ENCODE results near the gene LRRC17.

The LRRC17 gene

GRCh38 chr7:102993718-102994029 is 80.9 kb downstream of the LRRC17 start:
- TF ChIP-seq Cebpa-rat (IDR thresholded peaks at IDR 0.05), result no peak
- Histone ChIP-seq H3K36me3 (no peaks in the 10 kb centered on the region), H3K27me3 (no peaks in the 10 kb centered on the region), H3K4me1 (peaks cover 0 to 45% (median 15%) of the 10 kb centered on the region in 10 experiments; a peak in 13 of 20 replicates), H3K9me3 (replicated peaks in 1 of 11) (peaks cover 7 to 12% (median 8%) of the 10 kb centered on the region in 11 experiments; a peak in 20 of 22 replicates), H3K27ac (no peak overlapping the region), H3K4me2 (no peak overlapping the region), H3K9ac (no peak overlapping the region), H4K20me1 (no peaks in the 10 kb centered on the region), H3K4me3 (no peak overlapping the region)

GRCh38 chr7:102994567-102994966 is 81.8 kb downstream of the LRRC17 start:
- H3K4me3 ChIP-seq, result no peak overlapping the region
- H3K36me3 ChIP-seq, result no peaks in the 10 kb centered on the region
- no peaks in the 10 kb centered on the region for H3K27me3 ChIP-seq
- H3K9me3 ChIP-seq (replicated peaks in 1 of 11), result peaks cover 7 to 12% (median 8%) of the 10 kb centered on the region in 11 experiments; a peak in 20 of 22 replicates
- TF ChIP-seq Cebpa-rat (IDR thresholded peaks at IDR 0.05), result no peak
- H3K27ac ChIP-seq, result no peak overlapping the region
- H3K9ac ChIP-seq, result no peak overlapping the region
- no peaks in the 10 kb centered on the region for H4K20me1 ChIP-seq
- H3K4me1 ChIP-seq, result peaks cover 0 to 36% (median 7%) of the 10 kb centered on the region in 10 experiments; a peak in 12 of 20 replicates
- no peak overlapping the region for H3K4me2 ChIP-seq
